CD14-positive monocyte (primary cell): ENCODE data around the gene ZYX. TPM values are rescaled to one million over a fixed set of nuclear protein-coding genes. Genes with fewer than 3 reads are reported as not detected.

Experiments
- DNase-seq, 3 donors: peaks; one replicate each; pipeline ENCODE4 v3.0.0-alpha.2; 2011 to 2022
- H2AFZ ChIP-seq: 2 replicates; pipeline ENCODE4 v1.6.0; 2012; ENCODE audit warnings: mild to moderate bottlenecking, low read depth, low read length, inconsistent platforms; ENCODE audit not compliant: insufficient read depth, poor library complexity, severe bottlenecking
- H3K27ac ChIP-seq, 2 donors: 1 replicate in 1 of 2; 2 replicates in 1 of 2; pipeline ENCODE4 v1.5.1; 2012 to 2013; ENCODE audit warnings: low read length in 2 of 2, control low read depth in 1 of 2, inconsistent platforms in 1 of 2, low read depth in 1 of 2, mild to moderate bottlenecking in 1 of 2
- H3K27me3 ChIP-seq, 2 donors: one replicate each; pipeline versions ENCODE4 v1.6.0 to v1.6.1; 2011 to 2013; ENCODE audit warnings: low read length in 2 of 2; ENCODE audit not compliant: control insufficient read depth in 2 of 2, insufficient read depth in 2 of 2
- H3K36me3 ChIP-seq, 2 donors: replicated peaks in 1 of 2; 1 replicate in 1 of 2; 2 replicates in 1 of 2; pipeline versions ENCODE4 v1.5.1 to v1.6.1; 2012 to 2013; ENCODE audit warnings: low read length in 2 of 2, control low read depth in 1 of 2, inconsistent platforms in 1 of 2, mild to moderate bottlenecking in 1 of 2; ENCODE audit not compliant: insufficient read depth in 2 of 2, control insufficient read depth in 1 of 2
- H3K4me1 ChIP-seq, 2 donors: 1 replicate in 1 of 2; 2 replicates in 1 of 2; pipeline versions ENCODE4 v1.5.1 to v1.6.1; 2012 to 2013; ENCODE audit warnings: low read length in 2 of 2, control low read depth in 1 of 2, inconsistent platforms in 1 of 2, mild to moderate bottlenecking in 1 of 2, moderate library complexity in 1 of 2; ENCODE audit not compliant: insufficient read depth in 2 of 2, control insufficient read depth in 1 of 2
- H3K4me2 ChIP-seq: replicated peaks from 2 replicates; pipeline ENCODE3; 2012; ENCODE audit warnings: low read length, moderate library complexity, mild to moderate bottlenecking; ENCODE audit not compliant: poor library complexity, severe bottlenecking; ENCODE audit errors: extremely low read depth
- H3K4me3 ChIP-seq, 3 experiments: fragments of 200-600 bp in 1 of 3; sonication (generic) in 1 of 3; replicated peaks in 1 of 3; 1 replicate in 2 of 3; 2 replicates in 1 of 3; pipeline ENCODE4 v1.5.1; 2011 to 2013; ENCODE audit warnings: low read length in 3 of 3, mild to moderate bottlenecking in 3 of 3, control low read depth in 2 of 3, low read depth in 2 of 3, inconsistent platforms in 1 of 3, moderate library complexity in 1 of 3
- H3K79me2 ChIP-seq: 2 replicates; pipeline ENCODE4 v1.6.0; 2012; ENCODE audit warnings: mild to moderate bottlenecking, control low read depth, inconsistent platforms, low read length, moderate library complexity; ENCODE audit not compliant: insufficient read depth
- H3K9ac ChIP-seq: 2 replicates; pipeline ENCODE4 v1.6.0; 2017; ENCODE audit warnings: low read length, mild to moderate bottlenecking; ENCODE audit not compliant: insufficient read depth, poor library complexity, severe bottlenecking
- H3K9me3 ChIP-seq, 2 donors: replicated peaks in 1 of 2; 1 replicate in 1 of 2; 2 replicates in 1 of 2; pipeline versions ENCODE4 v1.5.1 to v1.6.1; 2012 to 2013; ENCODE audit warnings: low read length in 2 of 2, control low read depth in 1 of 2; ENCODE audit not compliant: control insufficient read depth in 1 of 2, insufficient read depth in 1 of 2
- H4K20me1 ChIP-seq: 2 replicates; pipeline ENCODE4 v1.6.0; 2012; ENCODE audit warnings: mild to moderate bottlenecking, low read length, control low read depth, moderate library complexity; ENCODE audit not compliant: insufficient read depth
- H3K27ac Mint-ChIP-seq, 7 donors: one replicate each; pipeline ENCODE4 v1.8.0; 2020; ENCODE audit warnings: mild to moderate bottlenecking in 7 of 7, mixed read lengths in 7 of 7, moderate library complexity in 6 of 7, inconsistent platforms in 2 of 7
- H3K27me3 Mint-ChIP-seq, 3 donors: one replicate each; pipeline ENCODE4 v1.8.0; 2021 to 2022; ENCODE audit warnings: low read depth in 3 of 3, mild to moderate bottlenecking in 3 of 3, mixed read lengths in 3 of 3, moderate library complexity in 3 of 3, inconsistent platforms in 1 of 3
- H3K36me3 Mint-ChIP-seq, 2 donors: one replicate each; pipeline ENCODE4 v1.8.0; 2020; ENCODE audit warnings: mixed read lengths in 2 of 2, inconsistent platforms in 1 of 2, mild to moderate bottlenecking in 1 of 2
- H3K4me1 Mint-ChIP-seq: one replicate; pipeline ENCODE4 v1.8.0; 2020; ENCODE audit warnings: mild to moderate bottlenecking, mixed read lengths
- H3K4me3 Mint-ChIP-seq, 2 donors: one replicate each; pipeline ENCODE4 v1.8.0; 2020; ENCODE audit warnings: mild to moderate bottlenecking in 2 of 2, mixed read lengths in 2 of 2, moderate library complexity in 1 of 2
- H3K9me3 Mint-ChIP-seq, 7 donors: one replicate each; pipeline ENCODE4 v1.8.0; 2020 to 2022; ENCODE audit warnings: mixed read lengths in 7 of 7, mild to moderate bottlenecking in 6 of 7, moderate library complexity in 6 of 7, inconsistent platforms in 2 of 7
- CTCF ChIP-seq: fragments of 200-600 bp; IDR thresholded peaks from one replicate; pipeline ENCODE4 v1.8.0; 2022; ENCODE audit warnings: antibody characterized with exemption, mild to moderate bottlenecking
- WGBS: methylation state at CpG from one replicate; pipeline ENCODE4 v1.1.5; 2013; ENCODE audit warnings: missing lambda C conversion rate; ENCODE audit not compliant: insufficient coverage; 5-methylcytosine and 5-hydroxymethylcytosine counted together
- intact Hi-C, 2 donors: fragments of 100-400 bp; cut with micrococcal nuclease; formaldehyde crosslinking; loops; one replicate each; pipeline versions ENCODE4 v1.15.0 to v1.15.1; 2023
- polyA plus RNA-seq, 3 donors: library from polyadenylated mRNA; depleted of rRNA in 1 of 3; unstranded in 2 of 3; stranded (reverse) in 1 of 3; fragments of 300-500 nt in 2 of 3; fragments of >200 nt in 1 of 3; fragmentation: Illumina TruSeq in 2 of 3; gene quantifications; 1 replicate in 2 of 3; 2 replicates in 1 of 3; pipeline ENCODE4 v1.2.3, GENCODE V29; 2012 to 2021

ZYX gene
- polyA plus RNA-seq, 3 donors, result 198 to 417 (median 331) TPM

- Histone ChIP-seq H3K4me1 (peaks cover 33 to 64% of the 10 kb centered on the region in 2 donors), H3K4me3 (no peak overlapping the region), H4K20me1 (no peaks in the 10 kb centered on the region), H3K9me3 (no peaks in the 10 kb centered on the region), H3K4me2 (peak overlapping the region; percentile 13), H2AFZ (no peak overlapping the region), H3K36me3 (peaks cover 0 to 26% of the 10 kb centered on the region in 2 donors), H3K79me2 (peaks cover 65% of the 10 kb centered on the region), H3K27ac (peak overlapping the region in 1 of 2 donors; percentile 38), H3K9ac (no peak overlapping the region), H3K27me3 (no peaks in the 10 kb centered on the region)
- intact Hi-C loops, result loop anchor here (5.0 to 10.0 kb wide), 4 partner anchors 34 to 171 kb away; partner anchors contain the start of genes ZYX (in 2 of the 2) and FAM131B (in 1 of the 2)
- peak overlapping the region in 4 of 7 donors; percentile 4 to 88 (median 48) for H3K27ac Mint-ChIP-seq
- DNase-seq, result no peak
- peaks cover 3 to 13% (median 8%) of the 10 kb centered on the region in 7 donors for H3K9me3 Mint-ChIP-seq
- no peaks in the 10 kb centered on the region for H3K27me3 Mint-ChIP-seq
- H3K4me3 Mint-ChIP-seq, result no peak overlapping the region
- H3K4me1 Mint-ChIP-seq, result peaks cover 59% of the 10 kb centered on the region
- no peak for TF ChIP-seq CTCF
- WGBS, result 94% methylated on average over 6 of the region's 8 CpGs
- H3K36me3 Mint-ChIP-seq, result peaks cover 25 to 26% of the 10 kb centered on the region in 2 donors
Observed at GRCh38 chr7:143415742-143416397, 34.7 kb downstream of the ZYX start.

GRCh38 chr7:143416565-143417149, 35.5 kb downstream of the ZYX start:
- Histone ChIP-seq H3K4me1 (peaks cover 25 to 56% of the 10 kb centered on the region in 2 donors), H3K36me3 (peaks cover 0 to 32% of the 10 kb centered on the region in 2 donors), H3K79me2 (peaks cover 58% of the 10 kb centered on the region), H2AFZ (no peak overlapping the region), H3K27ac (no peak overlapping the region), H3K4me2 (peak overlapping the region; percentile 12), H3K9ac (no peak overlapping the region), H3K27me3 (no peaks in the 10 kb centered on the region), H3K4me3 (no peak overlapping the region), H3K9me3 (no peaks in the 10 kb centered on the region), H4K20me1 (no peaks in the 10 kb centered on the region)
- Mint-ChIP-seq H3K27me3 (no peaks in the 10 kb centered on the region), H3K36me3 (peaks cover 29 to 31% of the 10 kb centered on the region in 2 donors), H3K27ac (no peak overlapping the region), H3K9me3 (peaks cover 3 to 14% (median 9%) of the 10 kb centered on the region in 7 donors), H3K4me3 (no peak overlapping the region), H3K4me1 (peaks cover 51% of the 10 kb centered on the region)
- TF ChIP-seq CTCF, result peak; percentile 88
- intact Hi-C loops, result loop anchor here (5.0 to 10.0 kb wide), 4 partner anchors 34 to 172 kb away; partner anchors contain the start of genes ZYX (in 2 of the 2) and FAM131B (in 1 of the 2)
- no CpG with 5 or more reads among the region's 3 CpGs for WGBS
- peak; percentile 43 to 69 (median 52) for DNase-seq
